Suppressor macrophage (primary cell): Measurements from ENCODE around the gene KCNN3.

Experiments
- DNase-seq, 4 experiments: peaks; one replicate each; pipeline ENCODE4 v3.0.0-alpha.2; 2020 to 2022

The KCNN3 gene

DNA sequence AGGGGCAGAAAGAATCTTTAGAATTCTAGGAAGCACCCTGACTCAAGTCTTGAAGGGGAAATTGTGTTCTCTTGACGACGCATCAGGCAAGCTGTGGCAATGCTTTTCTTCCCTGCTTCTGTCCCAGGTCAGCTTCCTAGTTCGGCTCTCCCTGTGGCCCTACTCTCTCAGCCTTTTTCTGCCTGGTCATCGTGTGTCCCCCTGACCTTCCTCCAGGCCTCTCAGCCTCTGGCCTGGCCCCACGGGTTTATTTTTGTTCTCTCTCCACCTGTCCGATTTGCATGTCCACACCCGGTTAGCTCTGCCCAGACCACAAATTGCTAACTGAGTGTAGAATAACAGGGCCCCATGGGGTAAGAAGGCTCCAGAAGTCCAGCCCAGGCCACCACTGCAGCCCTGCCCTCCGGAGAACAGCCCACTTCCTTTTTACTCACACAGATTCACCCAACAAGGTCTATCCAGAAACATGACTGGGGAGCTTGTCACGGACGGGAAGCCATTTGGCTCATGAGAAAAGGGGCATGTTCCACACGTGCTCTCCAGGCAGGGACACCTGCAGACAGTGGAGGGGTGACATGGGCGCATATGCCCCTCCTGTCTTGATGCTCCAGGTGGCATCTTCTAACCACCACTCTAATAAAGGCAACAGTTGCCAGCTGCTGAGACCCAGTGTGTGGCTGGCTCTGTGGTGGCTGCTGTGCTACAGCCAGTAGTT lies 9.8 kb downstream of the KCNN3 start:
- DNase-seq = peak; percentile 26 to 54 (median 49)

DNA sequence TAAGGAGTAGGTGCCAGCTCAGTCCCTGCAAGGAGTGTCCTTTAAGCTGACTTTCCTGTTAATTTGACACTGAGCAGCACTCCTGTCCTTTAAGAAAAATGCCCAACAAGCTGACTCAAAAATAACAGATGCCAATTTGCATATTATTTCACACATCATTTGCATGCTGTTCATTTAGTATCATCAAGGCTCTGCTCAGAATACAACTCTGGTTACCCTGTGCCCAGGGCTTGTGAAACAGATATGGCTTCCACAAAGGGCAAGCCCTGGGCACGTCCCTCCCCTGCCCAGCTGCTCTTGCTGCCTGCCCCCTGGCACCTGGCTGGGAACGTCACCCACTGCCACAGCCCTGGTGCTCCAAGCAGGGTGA lies 10.3 kb downstream of the KCNN3 start:
- no peak for DNase-seq

DNA sequence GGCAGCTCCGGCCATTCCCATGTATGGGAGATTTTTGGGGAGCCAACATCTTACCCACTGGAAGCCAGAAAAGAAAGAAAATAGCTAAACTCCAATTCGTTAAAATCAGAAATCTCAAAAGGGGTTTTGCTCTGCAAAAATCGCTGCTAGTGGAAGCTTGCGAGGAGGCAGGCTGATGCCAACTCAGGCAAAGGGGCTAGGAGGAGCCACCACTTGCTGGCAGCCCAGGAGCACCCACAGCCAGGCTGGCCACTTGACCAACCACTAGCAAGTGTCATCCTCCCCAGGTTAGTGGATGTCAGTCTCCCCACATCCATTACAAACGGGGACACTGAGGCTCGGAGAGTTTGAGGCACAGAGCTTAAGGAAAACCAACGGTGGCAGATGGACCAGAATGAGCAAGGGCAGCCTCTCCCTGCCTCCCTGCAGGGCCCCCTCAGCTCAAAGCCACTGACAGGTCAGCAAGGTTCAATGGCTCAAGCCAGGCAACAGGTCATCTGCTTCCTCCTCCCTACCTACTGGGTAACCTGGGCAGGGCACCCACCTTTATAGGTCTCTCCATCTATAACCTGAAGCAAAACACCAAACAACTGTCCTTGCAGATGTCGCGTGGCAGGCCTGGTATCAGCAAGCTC lies 10.8 kb downstream of the KCNN3 start:
- DNase-seq = no peak

DNA sequence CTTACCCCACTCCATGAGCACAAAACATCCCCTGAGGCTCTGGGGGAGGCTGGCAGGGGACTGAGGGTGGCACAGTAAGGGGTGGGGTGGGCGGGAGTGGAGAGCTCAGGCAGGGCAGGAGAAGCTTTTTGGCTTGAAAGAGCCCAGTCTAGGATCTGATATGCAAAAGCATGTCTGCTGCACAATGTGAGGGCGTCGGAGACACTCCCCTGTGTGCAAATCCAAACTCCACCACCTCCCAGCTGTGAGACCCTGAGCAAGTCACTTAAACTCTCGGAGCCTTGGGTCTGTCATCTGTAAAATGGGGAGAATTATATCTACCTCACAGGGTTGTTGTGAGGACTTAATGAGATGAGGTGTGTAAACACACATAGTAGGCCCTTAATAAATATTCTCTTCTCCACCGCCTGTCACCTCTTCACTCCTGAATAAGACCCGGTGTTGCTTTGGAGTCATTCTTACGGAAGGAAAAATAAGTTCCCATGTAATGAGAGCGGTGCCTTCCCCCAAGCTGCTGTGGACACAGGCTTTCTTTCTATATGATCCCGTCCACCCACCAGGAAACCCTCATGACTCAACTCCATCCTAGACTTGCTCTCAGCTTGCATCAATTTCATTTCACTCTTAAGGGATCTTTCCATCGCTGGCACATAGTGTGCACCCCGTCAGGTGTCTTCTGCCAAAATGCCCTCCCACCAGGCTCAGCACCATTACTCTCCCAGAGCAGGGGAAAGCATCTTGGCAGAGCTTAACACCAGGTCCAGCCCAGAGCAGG lies 12.5 kb downstream of the KCNN3 start:
- no peak for DNase-seq

DNA sequence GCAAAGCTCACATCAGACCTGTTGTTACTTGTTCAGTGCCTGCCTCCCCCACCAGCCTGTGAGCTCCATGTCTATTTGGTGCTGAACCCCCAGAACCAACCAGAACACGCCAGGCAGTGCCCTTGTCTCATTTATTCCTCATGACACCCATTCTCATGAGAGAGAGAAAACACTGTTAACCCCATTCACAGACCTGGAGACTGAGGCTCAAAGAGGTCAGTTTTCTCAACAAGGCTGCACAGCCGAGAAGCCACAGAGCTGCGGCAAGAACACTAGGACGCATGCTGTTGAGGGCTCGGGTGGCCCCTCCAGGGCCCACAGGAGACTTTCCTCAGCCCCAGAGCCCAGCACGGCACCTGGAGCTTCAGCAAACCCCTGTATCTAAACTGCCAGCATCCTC lies 13.1 kb downstream of the KCNN3 start:
- DNase-seq = no peak

DNA sequence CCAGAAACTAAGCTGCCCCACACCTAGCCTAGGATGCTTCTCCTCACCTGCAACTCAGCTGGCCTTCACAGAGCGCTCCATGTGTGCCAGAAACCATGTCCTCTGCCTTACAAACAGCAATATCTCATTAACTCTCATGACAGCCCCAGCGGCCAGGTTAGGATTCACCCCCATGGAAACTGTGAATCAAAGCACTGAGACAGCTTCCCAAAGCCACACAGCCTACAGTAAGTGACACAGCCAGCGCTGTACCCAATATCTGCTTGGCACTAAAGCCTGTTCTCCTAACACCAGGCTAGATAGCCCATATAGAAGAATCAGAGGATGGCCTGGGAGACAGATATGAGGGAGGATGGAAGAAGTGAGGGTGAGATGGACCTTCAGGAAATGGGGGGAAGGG lies 13.5 kb downstream of the KCNN3 start:
- no peak for DNase-seq

DNA sequence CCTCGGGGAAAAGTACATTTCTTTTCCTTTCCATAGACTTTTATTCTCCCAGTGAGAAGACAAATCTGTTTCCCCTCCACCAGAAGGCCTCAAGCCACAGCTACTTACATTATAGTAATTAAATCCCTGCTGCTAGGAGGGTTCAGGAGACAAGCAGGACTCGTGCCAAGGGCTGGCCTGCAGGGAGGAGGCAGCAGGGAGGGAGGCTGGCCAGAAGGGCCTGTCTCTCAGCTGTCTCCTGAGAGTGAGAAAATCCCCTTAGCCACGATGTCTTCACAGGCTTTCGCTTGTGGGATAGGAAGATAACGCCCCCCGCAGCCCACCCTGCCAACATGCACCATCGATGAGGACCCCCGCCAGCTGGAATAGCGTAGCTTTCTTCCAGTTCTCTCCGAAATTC lies 14.0 kb downstream of the KCNN3 start:
- no peak for DNase-seq

DNA sequence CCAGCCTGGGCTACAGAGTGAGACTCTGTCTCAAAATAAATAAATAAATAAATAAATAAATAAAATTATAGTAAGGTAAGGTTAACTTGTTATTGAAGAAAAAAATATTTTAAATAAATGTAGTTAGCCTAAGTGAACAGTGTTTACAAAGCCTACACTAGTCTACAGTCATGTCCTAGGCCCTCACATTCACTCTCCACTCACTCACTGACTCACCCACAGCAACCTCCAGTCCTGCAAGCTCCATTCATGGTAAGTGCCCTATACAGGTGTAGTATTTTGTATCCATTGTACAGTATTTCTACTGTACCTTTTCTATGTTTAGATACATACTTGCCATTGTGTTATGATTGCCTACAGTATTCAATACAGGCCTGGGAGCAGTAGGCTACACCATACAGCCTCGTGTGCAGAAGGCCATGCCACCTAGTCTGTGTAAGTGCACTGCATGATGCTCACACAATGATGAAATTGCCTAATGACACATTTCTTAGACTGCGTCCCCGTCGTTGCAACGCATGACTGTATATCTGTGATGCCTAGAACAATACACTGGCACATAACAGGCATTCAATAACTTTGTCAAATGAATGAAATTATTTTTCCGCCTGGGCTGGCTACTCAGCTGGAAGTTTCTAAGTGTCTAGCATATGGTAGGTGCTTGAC lies 14.8 kb downstream of the KCNN3 start:
- no peak for DNase-seq

DNA sequence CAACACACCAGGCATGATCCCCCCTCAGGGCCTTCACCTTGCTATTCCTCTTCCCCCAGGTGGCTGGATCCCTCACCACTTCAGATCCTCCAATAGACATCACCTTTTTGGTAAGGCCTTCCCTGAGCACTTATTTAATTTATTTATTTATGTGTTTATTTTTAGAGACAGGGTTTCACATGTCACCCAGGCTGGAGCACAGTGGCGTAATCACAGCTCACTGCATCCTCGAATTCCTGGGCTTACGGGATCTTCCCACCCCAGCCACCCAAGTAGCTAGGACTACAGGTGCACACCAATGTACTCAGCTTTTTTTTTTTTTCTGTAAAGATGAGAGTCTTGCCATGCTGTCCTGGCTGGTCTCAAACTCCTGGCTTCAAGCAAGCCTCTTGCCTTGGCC lies 17.2 kb downstream of the KCNN3 start:
- no peak for DNase-seq

DNA sequence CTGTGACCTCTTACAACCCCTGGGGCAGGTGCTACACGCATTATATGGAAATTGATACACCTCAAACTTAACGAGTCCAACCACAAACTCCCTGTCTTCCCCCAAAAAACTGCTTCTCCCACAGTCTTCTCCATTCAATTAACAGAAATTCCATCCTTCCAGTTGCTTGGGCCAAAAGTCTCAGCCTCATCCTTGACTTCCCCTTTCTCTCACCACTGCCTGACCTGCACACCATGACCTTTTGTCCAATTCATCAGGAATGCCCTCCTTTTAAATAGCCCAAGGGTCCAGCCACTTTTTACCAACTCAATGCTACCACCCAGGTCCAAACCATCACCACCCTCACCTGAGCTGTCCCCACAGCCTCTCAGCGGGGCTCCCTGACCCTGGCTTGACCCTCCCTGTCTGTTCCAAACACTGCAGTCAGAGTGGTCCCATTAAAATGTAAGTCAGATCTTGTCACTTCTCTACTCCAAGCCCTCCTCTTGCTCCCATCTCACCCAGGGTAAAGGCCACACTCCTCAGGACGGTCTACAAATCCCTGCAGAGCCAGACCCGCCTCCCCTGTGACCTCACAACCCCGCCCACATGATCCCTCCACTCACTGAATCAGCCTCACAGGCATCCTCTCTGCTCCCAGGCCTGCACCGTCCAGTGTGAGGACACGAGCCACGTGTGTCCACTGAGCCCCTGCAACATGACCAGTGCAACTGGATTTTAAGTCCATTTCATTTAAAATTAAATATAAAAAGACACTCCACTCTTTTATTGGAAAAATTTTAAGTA lies 18.5 kb downstream of the KCNN3 start:
- no peak for DNase-seq

DNA sequence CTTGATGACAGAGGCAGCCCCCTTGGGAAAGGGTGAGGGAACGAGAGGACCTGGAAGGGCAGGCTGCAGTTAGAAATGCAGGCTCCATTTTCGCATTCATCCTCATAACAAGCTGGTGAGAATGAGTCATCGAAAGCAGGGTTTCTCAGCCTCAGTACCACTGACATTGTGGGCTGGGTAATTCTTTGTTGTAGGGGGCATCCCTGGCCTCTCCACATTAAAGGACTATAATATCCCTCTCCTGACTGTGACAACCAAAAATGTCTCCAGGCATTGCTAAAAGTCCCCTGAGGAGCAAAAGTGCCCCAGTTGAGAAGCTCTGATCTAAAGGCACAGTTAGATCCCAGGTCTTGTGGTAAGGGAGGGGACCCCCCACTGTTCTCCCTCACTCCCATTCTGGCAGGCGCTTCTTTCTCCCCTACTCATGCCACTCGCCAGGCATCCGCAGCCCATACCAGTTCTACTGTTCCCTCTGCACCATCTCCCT lies 20.4 kb downstream of the KCNN3 start:
- DNase-seq = no peak

DNA sequence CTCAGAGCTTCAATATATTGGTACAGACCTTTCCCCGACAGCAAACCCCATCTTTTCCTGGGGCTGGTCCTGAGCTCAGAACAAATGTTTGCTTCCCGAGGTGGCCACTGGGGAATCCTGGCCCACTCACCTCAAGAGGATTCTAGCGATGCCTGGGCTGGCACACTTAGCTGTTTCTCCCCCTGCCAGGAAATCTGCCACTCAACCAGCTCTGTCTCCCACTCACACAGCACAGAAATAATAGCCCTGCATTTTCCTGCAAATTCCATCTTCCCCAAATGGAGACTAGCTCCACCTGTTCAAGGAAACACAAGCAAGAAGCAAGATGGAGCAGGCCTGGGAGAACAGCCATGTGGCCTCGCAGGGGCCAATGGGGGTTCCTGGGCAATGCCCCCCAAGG lies 21.1 kb downstream of the KCNN3 start:
- no peak for DNase-seq

DNA sequence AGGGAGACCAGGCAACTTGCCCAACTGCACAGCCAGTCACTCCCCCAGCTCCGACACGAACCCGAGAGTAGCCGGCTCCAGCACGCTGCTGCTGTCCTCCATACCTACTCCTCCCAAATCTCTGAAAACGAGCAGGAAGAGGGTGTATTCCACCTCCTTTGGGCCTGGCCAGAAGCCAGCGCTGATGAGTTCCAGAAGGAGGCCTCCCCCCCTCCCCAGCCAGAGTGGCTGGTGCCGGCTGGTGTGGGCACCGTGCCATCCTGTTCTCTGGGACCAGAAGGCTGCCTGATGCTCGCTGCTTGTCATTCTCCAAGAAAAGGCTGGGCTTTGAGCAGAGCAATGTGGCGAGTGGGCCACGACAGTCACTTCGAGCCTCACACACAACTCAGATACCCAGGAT lies 22.2 kb downstream of the KCNN3 start:
- DNase-seq = no peak

DNA sequence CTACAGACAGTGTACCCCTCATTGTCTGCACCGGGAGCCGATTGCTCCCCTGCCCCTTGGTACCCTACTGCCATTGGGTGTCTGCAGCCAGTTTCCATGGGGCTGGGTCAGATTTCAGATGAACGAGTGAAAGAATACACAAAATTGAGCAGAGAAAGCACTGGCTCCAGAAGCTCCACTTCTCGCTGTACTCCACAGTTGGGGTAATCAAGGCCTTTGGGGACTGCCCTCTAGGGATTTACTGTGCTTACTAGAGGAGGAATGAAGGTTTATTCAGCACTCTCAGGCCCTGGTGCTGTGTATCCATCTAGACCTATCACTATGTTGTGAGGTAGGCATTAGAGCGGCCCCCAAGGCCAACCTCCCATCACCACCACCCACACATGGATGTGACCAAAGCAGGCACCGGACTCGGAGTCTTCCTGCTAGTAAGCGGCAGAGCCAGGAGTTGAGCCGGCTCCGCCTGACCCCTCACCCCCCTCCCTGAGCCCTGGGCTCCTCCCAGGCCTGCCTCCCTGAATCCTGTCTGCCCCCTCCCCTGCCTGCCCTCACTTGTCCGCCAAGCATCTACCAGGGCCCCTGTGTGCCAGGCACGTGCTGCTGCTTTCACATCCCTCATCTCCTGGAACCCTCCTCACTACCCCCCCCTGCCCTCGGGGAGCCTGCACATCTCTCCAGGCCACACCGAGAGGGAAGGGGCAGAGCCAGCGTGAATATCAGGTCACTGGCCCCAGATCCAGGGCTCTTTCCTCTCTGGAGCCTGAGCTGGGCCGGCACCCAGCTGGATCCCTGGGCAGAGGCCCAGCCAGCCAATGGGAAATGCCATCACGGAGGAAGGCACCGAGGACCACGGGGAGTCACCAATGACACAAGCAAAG lies 23.3 kb downstream of the KCNN3 start:
- DNase-seq = no peak

DNA sequence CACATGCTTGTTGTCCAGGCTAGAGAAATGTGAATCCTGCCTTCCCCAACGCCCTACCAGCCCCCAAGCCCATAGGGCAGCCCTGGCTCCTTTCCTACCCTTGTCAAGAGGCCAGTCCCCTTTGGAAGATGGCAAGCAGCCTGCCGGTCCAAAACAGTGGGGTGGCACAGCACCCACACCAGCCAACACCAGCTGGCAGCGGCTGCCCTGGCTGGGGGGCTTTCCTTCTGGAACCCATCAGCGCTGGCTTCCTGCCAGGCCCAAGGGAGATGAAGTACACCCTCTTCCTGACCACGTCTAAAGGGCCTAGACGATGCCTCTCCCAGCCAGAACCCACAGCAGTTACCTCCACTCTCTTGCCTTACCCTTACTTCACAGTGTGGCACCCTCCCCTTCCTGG lies 24.2 kb downstream of the KCNN3 start:
- no peak for DNase-seq

DNA sequence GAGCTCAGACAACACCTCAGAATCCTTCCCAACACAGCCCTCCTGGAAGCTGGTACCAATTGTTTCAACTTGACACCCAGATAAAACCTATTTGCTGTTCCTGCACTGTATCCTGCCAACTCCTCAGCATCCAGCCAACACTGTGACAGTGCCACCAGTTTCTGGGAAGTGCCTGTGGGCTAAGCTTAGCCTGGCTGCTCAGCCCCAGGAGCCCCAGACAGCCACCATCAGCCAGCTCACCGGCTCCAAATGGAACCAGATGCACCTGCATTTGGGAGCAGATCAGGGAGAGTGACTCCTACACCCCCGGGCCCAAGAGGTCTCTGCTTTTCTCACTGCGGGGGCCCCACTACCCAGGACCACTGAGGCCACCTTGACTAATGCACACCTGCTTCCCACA lies 24.9 kb downstream of the KCNN3 start:
- no peak for DNase-seq

DNA sequence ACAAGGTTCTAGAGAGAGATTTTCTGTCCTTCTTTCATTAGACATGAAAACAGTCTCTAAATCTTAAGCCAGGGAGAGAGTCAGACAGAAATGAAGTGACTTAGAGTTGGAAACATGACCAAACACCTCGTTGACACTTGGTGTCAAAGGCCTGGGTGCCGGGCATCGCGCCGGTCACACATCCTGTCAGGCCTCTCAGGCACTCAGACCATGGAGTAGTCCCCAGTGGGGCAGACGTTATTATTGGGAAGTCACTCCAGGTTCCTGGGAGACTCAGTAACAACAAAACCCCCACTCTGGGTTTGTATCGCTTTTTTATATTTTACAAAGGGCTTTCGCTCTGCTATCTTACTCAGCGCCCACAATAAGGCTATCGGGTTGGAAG lies 25.8 kb downstream of the KCNN3 start:
- DNase-seq = no peak

DNA sequence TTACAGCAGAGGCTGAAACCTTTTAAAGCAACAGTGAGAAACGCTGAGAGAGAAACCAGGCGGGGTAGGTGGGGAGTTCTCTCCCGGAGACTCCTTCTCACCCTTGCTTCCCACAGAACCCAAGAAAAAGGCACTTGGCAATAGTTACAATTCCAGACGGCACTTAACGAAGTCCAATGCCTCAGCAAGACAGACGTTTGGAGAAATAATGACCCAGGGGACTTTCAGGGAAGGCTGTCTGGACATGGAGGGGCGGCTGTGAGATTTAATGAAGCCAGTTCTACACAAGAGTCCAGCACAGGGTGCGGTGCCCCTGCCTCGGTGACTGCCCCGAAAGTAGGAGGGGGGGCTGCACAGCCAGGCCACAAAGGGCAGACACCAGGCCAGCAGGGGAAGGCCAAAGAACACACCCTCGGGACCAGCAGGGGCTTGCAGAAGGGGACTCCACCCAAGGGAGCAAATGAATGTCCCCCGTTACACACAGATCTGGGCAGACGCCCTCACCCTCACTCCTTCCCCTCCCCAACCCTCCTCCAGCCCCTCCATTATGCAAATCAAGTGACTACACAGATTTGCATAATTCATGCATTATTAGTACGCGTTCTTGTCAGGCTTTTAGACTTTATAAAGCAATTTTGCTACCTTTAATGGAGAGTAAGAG lies 26.3 kb downstream of the KCNN3 start:
- DNase-seq = no peak

DNA sequence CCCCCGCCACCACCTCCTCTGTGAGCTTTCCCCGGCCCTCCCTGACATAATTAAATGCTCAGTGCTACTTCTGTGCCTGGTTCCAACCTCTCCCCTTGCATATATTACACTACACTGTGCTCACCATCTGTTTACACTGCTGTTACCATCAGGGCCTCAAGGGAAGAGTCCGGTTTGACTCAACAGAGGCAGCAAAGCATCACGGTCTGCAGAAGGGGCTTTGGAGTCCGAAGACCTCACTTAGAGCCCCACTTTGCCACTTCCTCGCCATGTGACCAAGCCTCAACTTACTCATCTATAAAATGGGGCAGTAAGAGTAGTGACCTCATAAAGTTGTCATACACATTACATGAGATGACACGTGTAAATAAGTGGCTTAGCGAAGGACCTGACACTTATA lies 27.4 kb downstream of the KCNN3 start:
- no peak for DNase-seq

DNA sequence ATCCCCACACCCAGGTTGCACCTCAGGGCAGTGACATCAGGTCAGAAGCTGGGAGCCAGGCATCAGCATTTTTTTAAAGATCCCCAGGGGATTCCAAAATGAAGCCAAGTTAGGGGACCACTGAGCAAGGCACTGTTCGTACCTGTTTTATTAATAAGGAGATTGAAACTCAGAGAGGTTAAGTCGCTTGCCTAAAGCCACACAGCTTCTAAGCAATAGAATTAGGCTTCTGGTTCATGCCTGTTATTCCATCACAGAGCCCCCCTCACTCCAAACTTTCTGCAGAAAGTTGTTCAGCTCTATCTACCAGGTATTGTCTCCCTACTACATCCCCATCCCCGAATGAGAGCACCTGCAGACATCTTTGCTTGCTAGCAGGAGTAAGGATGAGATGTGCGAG lies 28.7 kb downstream of the KCNN3 start:
- DNase-seq = no peak
